Glutamatergic neuron (in vitro differentiated cells): ENCODE measurements around the gene LAMTOR4. TPM values are rescaled to one million over a fixed set of nuclear protein-coding genes. Genes with fewer than 3 reads are reported as not detected.

Source experiments
- DNase-seq: peaks from one replicate; pipeline ENCODE4 v3.0.0; 2022
- H3K27ac Mint-ChIP-seq: one replicate; pipeline ENCODE4 v1.8.0; 2020; ENCODE audit warnings: mild to moderate bottlenecking, mixed read lengths, inconsistent platforms; ENCODE audit not compliant: unreplicated experiment
- H3K27me3 Mint-ChIP-seq: one replicate; pipeline ENCODE4 v1.8.0; 2020; ENCODE audit warnings: mild to moderate bottlenecking, moderate library complexity, mixed read lengths, inconsistent platforms; ENCODE audit not compliant: unreplicated experiment
- H3K36me3 Mint-ChIP-seq: one replicate; pipeline ENCODE4 v1.8.0; 2020; ENCODE audit warnings: mild to moderate bottlenecking, mixed read lengths, inconsistent platforms; ENCODE audit not compliant: unreplicated experiment
- H3K4me1 Mint-ChIP-seq: one replicate; pipeline ENCODE4 v1.8.0; 2020; ENCODE audit warnings: mild to moderate bottlenecking, low read depth, mixed read lengths, inconsistent platforms; ENCODE audit not compliant: unreplicated experiment
- H3K4me3 Mint-ChIP-seq: one replicate; pipeline ENCODE4 v1.8.0; 2020; ENCODE audit warnings: mild to moderate bottlenecking, mixed read lengths, inconsistent platforms; ENCODE audit not compliant: unreplicated experiment
- H3K9me3 Mint-ChIP-seq: one replicate; pipeline ENCODE4 v1.8.0; 2020; ENCODE audit warnings: mild to moderate bottlenecking, moderate library complexity, mixed read lengths, inconsistent platforms; ENCODE audit not compliant: unreplicated experiment
- CTCF ChIP-seq: fragments of 200-600 bp; sonication (generic); IDR thresholded peaks from one replicate; pipeline ENCODE4 v1.5.0; 2021; ENCODE audit not compliant: partially characterized antibody, unreplicated experiment
- total RNA-seq: library from RNA; stranded (reverse); fragmentation: NEBNext Ultra II Directional; extraction: Animal tissue kit (Norgen Biotek cat#: 25700); gene quantifications from one replicate; pipeline ENCODE4 v1.2.1, GENCODE V29; 2021; ENCODE audit not compliant: unreplicated experiment

The LAMTOR4 gene
- total RNA-seq, 1 donor from 2014 or later, result 66.9 TPM

GRCh38 chr7:100148225-100148558 is 526 bp upstream of the LAMTOR4 start:
- peaks cover 4% of the 10 kb centered on the region for H3K27me3 Mint-ChIP-seq
- peaks cover 5% of the 10 kb centered on the region for H3K36me3 Mint-ChIP-seq
- DNase-seq, result no peak
- H3K4me1 Mint-ChIP-seq, result no peaks in the 10 kb centered on the region
- H3K9me3 Mint-ChIP-seq, result peaks cover 4% of the 10 kb centered on the region
- peak overlapping the region; percentile 97 for H3K4me3 Mint-ChIP-seq
- peak overlapping the region; percentile 94 for H3K27ac Mint-ChIP-seq
- no peak for TF ChIP-seq CTCF

DNA sequence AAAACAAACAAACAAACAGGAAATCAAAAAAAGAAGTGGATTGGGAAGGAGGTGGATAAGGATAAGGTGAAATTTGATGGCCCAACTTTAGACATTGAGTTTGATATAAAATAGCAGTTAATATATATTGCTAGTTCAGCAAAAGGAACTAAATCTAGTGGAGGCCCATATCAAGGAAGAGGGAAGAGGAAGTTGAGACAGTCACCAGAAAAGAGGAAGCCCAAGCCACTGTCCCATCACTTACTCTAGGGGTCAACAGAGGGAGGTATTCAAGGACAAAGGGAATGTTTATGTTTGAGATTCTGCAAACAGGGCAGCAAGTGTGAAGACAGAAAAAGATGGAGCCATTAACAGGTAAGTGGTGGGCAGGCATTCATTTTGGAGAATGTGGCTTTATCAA is 3.7 kb downstream of the LAMTOR4 start:
- no peak for TF ChIP-seq CTCF
- peaks cover 5% of the 10 kb centered on the region for H3K36me3 Mint-ChIP-seq
- no peak overlapping the region for H3K27ac Mint-ChIP-seq
- DNase-seq, result no peak
- peaks cover 5% of the 10 kb centered on the region for H3K9me3 Mint-ChIP-seq
- H3K4me3 Mint-ChIP-seq, result no peak overlapping the region
- peaks cover 3% of the 10 kb centered on the region for H3K4me1 Mint-ChIP-seq
- H3K27me3 Mint-ChIP-seq, result peaks cover 4% of the 10 kb centered on the region

DNA sequence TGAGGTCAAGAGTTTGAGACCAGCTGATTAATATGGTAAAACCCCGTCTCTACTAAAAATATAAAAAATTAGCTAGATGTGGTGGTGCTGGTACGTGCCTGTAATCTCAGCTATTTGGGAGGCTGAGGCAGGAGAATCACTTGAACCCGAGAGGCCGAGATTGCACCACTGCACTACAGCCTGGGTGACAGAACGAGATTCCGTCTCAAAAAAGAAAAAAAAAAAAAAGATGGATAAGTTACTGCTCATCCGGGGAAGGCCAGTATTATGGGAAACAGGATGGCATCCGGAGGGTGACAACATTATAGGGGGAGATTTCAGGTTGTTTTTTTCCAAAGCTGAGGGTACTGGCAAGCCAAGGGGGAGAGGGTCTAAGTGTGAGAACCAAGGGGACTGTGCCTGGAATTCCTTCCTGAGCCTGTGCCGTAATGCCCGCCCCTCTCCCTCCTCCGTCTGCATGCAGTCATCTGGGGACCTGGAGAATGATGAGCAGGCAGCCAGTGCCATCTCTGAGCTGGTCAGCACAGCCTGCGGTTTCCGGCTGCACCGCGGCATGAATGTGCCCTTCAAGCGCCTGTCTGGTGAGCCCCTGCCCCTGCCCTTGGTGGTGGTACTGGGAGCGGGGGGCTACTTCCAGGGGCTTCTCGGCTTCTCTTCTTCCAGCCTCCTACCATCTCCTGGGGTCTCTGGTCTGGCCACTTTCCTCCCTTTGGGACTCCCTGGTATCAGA is 4.4 kb downstream of the LAMTOR4 start:
- Mint-ChIP-seq H3K27ac (no peak overlapping the region), H3K4me1 (peaks cover 6% of the 10 kb centered on the region), H3K4me3 (no peak overlapping the region), H3K9me3 (peaks cover 5% of the 10 kb centered on the region), H3K27me3 (peaks cover 4% of the 10 kb centered on the region), H3K36me3 (peaks cover 5% of the 10 kb centered on the region)
- no peak for TF ChIP-seq CTCF
- no peak for DNase-seq

DNA sequence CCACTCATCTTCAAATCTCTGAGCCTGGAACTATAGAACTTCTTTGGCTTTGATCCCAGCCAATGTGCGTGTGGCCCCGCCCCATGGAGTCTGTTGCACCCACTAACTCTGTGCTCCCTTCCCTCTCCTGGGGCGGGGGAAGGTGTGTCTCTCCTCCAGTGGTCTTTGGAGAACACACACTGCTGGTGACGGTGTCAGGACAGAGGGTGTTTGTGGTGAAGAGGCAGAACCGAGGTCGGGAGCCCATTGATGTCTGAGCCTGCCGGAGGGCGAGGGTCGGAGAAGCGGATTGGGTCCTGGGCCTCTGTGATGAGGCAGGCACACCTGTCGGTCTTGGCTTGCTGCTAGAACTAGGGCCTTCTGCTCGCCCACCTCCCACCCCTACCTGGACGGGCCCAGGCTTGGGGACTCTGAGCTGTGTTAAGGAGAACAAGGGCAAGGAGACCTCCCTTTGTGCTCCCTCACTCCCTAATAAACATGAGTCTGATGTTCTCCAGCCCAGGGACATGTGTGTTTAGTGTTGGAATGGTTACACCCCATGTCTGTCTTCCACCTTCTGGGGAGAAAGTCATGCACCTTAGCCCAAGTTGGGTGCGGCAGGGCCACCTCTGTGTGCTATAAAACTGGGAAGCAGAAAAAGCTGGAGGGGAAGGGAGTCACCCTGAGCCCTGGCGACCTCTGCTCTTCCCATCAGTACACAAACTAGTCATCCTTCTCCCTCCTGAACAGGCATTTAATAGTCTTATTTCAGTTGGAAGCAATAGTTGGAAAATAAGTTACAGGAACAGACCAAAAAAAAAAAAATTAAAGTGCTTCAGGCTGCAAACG is 5.2 kb downstream of the LAMTOR4 start:
- TF ChIP-seq CTCF, result no peak
- H3K4me1 Mint-ChIP-seq, result peaks cover 6% of the 10 kb centered on the region
- no peaks in the 10 kb centered on the region for H3K27me3 Mint-ChIP-seq
- H3K36me3 Mint-ChIP-seq, result peaks cover 5% of the 10 kb centered on the region
- peaks cover 3% of the 10 kb centered on the region for H3K9me3 Mint-ChIP-seq
- DNase-seq, result no peak
- no peak overlapping the region for H3K4me3 Mint-ChIP-seq
- H3K27ac Mint-ChIP-seq, result peak overlapping the region; percentile 33
